ENCODE results near the gene NPBWR2.

The NPBWR2 gene

DNA sequence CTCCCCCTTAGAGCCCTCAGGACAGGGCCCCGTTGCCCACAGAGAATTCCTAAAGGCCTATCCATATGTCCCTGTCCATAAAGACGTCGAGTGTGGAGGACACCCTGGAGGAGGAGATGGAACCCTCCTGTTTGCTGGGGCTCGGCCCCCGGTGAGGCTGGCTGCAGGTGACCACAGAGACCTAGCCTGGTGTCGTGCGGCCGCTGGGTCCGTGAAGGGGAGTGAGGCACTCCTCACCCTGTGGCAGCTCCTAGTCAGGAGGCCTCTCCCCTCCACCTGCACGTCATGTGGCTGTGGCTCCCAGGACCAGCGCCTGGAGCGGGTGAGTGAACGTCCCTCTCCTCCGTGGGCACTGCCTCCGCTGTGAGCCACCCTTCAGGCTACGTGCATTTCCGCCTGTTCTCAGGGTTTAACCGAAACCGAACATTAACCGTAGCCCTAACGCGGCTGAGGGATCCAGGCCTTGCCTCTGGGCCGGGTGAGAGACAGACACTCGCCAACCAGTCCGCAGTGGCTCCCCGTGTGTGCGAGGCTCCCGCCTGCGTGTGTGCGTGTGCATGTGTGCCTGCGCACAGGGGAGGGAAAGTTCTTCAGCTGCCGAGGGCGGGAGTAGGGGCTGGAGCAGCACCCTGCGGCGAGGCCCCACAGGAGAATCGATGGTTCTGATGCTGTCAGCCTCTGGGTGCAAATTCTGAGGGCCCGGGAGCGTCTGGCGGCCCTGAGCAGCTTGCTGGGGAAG, 50.3 kb downstream of the NPBWR2 start:
- Histone ChIP-seq H3K27ac (ENCODE audit: extremely low read depth, low read depth, low read length) (no peak overlapping the region), H3K4me1 (ENCODE audit: control insufficient read depth, insufficient read depth, low read length) (no peaks in the 10 kb centered on the region), H3K4me3 (ENCODE audit: low read depth, low read length) (no peak overlapping the region), H3K9me3 (ENCODE audit: control insufficient read depth, insufficient read depth, low read depth, low read length) (no peaks in the 10 kb centered on the region), H3K36me3 (ENCODE audit: control insufficient read depth in 2 of 2, insufficient read depth in 1 of 2, low read length in 2 of 2) (no peaks in the 10 kb centered on the region)
- CTCF ChIA-PET: interaction anchor here (0.5 to 2.8 kb wide), 9 partner anchors 13 to 171 kb away, joined by 3 to 39 read pairs (median 4); partner anchors contain the start of gene PRPF6
- TF ChIP-seq, protein P1, sequence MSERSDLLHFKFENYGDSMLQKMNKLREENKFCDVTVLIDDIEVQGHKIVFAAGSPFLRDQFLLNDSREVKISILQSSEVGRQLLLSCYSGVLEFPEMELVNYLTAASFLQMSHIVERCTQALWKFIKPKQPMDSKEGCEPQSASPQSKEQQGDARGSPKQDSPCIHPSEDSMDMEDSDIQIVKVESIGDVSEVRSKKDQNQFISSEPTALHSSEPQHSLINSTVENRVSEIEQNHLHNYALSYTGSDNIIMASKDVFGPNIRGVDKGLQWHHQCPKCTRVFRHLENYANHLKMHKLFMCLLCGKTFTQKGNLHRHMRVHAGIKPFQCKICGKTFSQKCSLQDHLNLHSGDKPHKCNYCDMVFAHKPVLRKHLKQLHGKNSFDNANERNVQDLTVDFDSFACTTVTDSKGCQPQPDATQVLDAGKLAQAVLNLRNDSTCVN (tag by site-specific recombination; optimal IDR thresholded peaks at IDR 0.05): peak; percentile 2
- no peak for TF ChIP-seq ZNF274 (IDR thresholded peaks at IDR 0.05; ENCODE audit: low read length)
- TF ChIP-seq ZNF274 (tag by site-specific recombination; IDR thresholded peaks at IDR 0.05; ENCODE audit: borderline replicate concordance): no peak
- POLR2A ChIA-PET: no interaction called here

DNA sequence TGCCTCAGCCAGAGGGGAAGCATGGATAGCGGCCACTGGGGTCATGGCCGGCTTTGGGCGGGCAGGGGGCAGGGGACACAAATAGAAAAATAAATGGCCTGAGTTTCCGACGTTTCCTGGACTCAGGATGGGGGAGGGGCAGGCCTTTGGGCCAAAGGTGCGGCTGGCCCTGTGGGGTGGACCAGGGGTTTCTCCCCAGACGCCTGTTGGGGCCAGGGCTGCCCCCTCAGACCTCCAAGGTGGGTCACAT, 50.8 kb downstream of the NPBWR2 start:
- no peak overlapping the region for H3K27ac ChIP-seq (ENCODE audit: extremely low read depth, low read depth, low read length)
- ChIA-PET CTCF (interaction anchor here (1.0 to 2.8 kb wide), 3 partner anchors 13 to 33 kb away, joined by 3 to 39 read pairs (median 4); no protein-coding TSS in a partner anchor), POLR2A (no interaction called here)
- TF ChIP-seq SALL2 (tag by site-specific recombination; IDR thresholded peaks at IDR 0.05; ENCODE audit: borderline replicate concordance): no peak
- TF ChIP-seq, protein P2, sequence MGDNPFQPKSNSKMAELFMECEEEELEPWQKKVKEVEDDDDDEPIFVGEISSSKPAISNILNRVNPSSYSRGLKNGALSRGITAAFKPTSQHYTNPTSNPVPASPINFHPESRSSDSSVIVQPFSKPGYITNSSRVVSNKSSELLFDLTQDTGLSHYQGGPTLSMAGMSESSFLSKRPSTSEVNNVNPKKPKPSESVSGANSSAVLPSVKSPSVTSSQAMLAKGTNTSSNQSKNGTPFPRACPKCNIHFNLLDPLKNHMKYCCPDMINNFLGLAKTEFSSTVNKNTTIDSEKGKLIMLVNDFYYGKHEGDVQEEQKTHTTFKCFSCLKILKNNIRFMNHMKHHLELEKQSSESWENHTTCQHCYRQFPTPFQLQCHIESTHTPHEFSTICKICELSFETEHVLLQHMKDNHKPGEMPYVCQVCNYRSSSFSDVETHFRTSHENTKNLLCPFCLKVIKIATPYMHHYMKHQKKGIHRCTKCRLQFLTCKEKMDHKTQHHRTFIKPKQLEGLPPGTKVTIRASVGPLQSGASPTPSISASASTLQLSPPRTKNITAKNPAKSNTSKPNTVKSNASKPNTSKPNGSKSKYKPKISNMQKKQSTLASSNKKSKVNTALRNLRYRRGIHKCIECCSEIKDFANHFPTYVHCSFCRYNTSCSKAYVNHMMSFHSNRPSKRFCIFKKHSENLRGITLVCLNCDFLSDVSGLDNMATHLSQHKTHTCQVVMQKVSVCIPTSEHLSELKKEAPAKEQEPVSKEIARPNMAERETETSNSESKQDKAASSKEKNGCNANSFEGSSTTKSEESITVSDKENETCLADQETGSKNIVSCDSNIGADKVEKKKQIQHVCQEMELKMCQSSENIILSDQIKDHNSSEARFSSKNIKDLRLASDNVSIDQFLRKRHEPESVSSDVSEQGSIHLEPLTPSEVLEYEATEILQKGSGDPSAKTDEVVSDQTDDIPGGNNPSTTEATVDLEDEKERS (tag by site-specific recombination; IDR thresholded peaks at IDR 0.05): no peak
- no peak for TF ChIP-seq SCRT2 (tag by site-specific recombination; IDR thresholded peaks at IDR 0.05)
- TF ChIP-seq, protein P3, sequence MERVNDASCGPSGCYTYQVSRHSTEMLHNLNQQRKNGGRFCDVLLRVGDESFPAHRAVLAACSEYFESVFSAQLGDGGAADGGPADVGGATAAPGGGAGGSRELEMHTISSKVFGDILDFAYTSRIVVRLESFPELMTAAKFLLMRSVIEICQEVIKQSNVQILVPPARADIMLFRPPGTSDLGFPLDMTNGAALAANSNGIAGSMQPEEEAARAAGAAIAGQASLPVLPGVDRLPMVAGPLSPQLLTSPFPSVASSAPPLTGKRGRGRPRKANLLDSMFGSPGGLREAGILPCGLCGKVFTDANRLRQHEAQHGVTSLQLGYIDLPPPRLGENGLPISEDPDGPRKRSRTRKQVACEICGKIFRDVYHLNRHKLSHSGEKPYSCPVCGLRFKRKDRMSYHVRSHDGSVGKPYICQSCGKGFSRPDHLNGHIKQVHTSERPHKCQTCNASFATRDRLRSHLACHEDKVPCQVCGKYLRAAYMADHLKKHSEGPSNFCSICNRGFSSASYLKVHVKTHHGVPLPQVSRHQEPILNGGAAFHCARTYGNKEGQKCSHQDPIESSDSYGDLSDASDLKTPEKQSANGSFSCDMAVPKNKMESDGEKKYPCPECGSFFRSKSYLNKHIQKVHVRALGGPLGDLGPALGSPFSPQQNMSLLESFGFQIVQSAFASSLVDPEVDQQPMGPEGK (tag by site-specific recombination; IDR thresholded peaks at IDR 0.05): no peak
- TF ChIP-seq, protein P4, sequence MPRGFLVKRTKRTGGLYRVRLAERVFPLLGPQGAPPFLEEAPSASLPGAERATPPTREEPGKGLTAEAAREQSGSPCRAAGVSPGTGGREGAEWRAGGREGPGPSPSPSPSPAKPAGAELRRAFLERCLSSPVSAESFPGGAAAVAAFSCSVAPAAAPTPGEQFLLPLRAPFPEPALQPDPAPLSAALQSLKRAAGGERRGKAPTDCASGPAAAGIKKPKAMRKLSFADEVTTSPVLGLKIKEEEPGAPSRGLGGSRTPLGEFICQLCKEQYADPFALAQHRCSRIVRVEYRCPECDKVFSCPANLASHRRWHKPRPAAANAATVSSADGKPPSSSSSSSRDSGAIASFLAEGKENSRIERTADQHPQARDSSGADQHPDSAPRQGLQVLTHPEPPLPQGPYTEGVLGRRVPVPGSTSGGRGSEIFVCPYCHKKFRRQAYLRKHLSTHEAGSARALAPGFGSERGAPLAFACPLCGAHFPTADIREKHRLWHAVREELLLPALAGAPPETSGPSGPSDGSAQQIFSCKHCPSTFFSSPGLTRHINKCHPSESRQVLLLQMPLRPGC (tag by site-specific recombination; IDR thresholded peaks at IDR 0.05): no peak
- TF ChIP-seq, protein P5, sequence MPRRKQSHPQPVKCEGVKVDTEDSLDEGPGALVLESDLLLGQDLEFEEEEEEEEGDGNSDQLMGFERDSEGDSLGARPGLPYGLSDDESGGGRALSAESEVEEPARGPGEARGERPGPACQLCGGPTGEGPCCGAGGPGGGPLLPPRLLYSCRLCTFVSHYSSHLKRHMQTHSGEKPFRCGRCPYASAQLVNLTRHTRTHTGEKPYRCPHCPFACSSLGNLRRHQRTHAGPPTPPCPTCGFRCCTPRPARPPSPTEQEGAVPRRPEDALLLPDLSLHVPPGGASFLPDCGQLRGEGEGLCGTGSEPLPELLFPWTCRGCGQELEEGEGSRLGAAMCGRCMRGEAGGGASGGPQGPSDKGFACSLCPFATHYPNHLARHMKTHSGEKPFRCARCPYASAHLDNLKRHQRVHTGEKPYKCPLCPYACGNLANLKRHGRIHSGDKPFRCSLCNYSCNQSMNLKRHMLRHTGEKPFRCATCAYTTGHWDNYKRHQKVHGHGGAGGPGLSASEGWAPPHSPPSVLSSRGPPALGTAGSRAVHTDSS (tag by site-specific recombination; IDR thresholded peaks at IDR 0.05): no peak
- TF ChIP-seq ZXDB (tag by site-specific recombination; IDR thresholded peaks at IDR 0.05): no peak
- no peak for TF ChIP-seq WT1 (tag by site-specific recombination; IDR thresholded peaks at IDR 0.05)
- TF ChIP-seq FEZF1 (tag by site-specific recombination; IDR thresholded peaks at IDR 0.05): no peak
- TF ChIP-seq ZNF391 (tag by site-specific recombination; IDR thresholded peaks at IDR 0.05; ENCODE audit: borderline replicate concordance, low read depth): no peak
- no peak for TF ChIP-seq ZNF585B (tag by site-specific recombination; IDR thresholded peaks at IDR 0.05)
- TF ChIP-seq, protein P6, sequence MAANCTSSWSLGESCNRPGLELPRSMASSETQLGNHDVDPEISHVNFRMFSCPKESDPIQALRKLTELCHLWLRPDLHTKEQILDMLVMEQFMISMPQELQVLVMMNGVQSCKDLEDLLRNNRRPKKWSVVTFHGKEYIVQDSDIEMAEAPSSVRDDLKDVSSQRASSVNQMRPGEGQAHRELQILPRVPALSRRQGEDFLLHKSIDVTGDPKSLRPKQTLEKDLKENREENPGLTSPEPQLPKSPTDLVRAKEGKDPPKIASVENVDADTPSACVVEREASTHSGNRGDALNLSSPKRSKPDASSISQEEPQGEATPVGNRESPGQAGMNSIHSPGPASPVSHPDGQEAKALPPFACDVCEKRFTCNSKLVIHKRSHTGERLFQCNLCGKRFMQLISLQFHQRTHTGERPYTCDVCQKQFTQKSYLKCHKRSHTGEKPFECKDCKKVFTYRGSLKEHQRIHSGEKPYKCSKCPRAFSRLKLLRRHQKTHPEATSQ (tag by site-specific recombination; IDR thresholded peaks at IDR 0.05): no peak
- no peak for TF ChIP-seq ZNF354C (tag by site-specific recombination; IDR thresholded peaks at IDR 0.05; ENCODE audit: borderline replicate concordance, low read depth)
- TF ChIP-seq, protein P7, sequence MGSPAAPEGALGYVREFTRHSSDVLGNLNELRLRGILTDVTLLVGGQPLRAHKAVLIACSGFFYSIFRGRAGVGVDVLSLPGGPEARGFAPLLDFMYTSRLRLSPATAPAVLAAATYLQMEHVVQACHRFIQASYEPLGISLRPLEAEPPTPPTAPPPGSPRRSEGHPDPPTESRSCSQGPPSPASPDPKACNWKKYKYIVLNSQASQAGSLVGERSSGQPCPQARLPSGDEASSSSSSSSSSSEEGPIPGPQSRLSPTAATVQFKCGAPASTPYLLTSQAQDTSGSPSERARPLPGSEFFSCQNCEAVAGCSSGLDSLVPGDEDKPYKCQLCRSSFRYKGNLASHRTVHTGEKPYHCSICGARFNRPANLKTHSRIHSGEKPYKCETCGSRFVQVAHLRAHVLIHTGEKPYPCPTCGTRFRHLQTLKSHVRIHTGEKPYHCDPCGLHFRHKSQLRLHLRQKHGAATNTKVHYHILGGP (tag by site-specific recombination; IDR thresholded peaks at IDR 0.05): no peak
- TF ChIP-seq, protein P8, sequence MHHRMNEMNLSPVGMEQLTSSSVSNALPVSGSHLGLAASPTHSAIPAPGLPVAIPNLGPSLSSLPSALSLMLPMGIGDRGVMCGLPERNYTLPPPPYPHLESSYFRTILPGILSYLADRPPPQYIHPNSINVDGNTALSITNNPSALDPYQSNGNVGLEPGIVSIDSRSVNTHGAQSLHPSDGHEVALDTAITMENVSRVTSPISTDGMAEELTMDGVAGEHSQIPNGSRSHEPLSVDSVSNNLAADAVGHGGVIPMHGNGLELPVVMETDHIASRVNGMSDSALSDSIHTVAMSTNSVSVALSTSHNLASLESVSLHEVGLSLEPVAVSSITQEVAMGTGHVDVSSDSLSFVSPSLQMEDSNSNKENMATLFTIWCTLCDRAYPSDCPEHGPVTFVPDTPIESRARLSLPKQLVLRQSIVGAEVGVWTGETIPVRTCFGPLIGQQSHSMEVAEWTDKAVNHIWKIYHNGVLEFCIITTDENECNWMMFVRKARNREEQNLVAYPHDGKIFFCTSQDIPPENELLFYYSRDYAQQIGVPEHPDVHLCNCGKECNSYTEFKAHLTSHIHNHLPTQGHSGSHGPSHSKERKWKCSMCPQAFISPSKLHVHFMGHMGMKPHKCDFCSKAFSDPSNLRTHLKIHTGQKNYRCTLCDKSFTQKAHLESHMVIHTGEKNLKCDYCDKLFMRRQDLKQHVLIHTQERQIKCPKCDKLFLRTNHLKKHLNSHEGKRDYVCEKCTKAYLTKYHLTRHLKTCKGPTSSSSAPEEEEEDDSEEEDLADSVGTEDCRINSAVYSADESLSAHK (tag by site-specific recombination; IDR thresholded peaks at IDR 0.05): no peak
- no peaks in the 10 kb centered on the region for H3K4me1 ChIP-seq (ENCODE audit: control insufficient read depth, insufficient read depth, low read length)
- H3K9me3 ChIP-seq (ENCODE audit: control insufficient read depth, insufficient read depth, low read depth, low read length): no peaks in the 10 kb centered on the region
- H3K4me3 ChIP-seq (ENCODE audit: low read depth, low read length): no peak overlapping the region
- H3K36me3 ChIP-seq (ENCODE audit: control insufficient read depth in 2 of 2, insufficient read depth in 1 of 2, low read length in 2 of 2): no peaks in the 10 kb centered on the region
